A549 (cell line): ENCODE results near the gene IFNA17. TPM values are rescaled to one million over a fixed set of nuclear protein-coding genes. Genes with fewer than 3 reads are reported as not detected.

ENCODE experiments used
- ATAC-seq, 2 experiments: fragments of 200-7000 bp in 1 of 2; fragments of >200 bp in 1 of 2; cut with Nextera tagmentation in 1 of 2; cut with Tn5 transposase in 1 of 2; 3 replicates each; pipeline versions ENCODE4 v1.8.0 to v1.9.1; 2018 to 2020; ENCODE audit warnings: mild to moderate bottlenecking in 1 of 2, moderate library complexity in 1 of 2
- CTCF ChIA-PET: fragments of 300-600 bp; sonication (Branson Sonifier 250); formaldehyde crosslinking; extraction: SDS; loops from one replicate; lab custom pipeline; 2021; ENCODE audit warnings: antibody characterized with exemption, inconsistent platforms; lab: Yijun Ruan, JAX
- POLR2A ChIA-PET: fragments of 350-600 bp; formaldehyde crosslinking; extraction: SDS; loops from one replicate; lab custom pipeline; 2021; ENCODE audit warnings: antibody characterized with exemption, inconsistent platforms; lab: Yijun Ruan, JAX
- DNase-seq, 2 experiments: peaks; one replicate each; pipeline versions ENCODE4 v3.0.0 to v3.0.0-alpha.2; 2011 to 2016; ENCODE audit warnings: low read depth in 1 of 2, low spot score in 1 of 2
- FAIRE-seq: peaks from 2 replicates; lab custom pipeline; 2011; peaks lifted over from hg19 to GRCh38; lab: Jason Lieb, UNC
- H3K27ac ChIP-seq, 2 experiments: fragments of >200 bp; sonication (Bioruptor Twin); formaldehyde crosslinking; 3 replicates each; pipeline ENCODE4 v1.5.1; 2016 to 2017
- H3K4me1 ChIP-seq: fragments of >200 bp; sonication (Bioruptor Twin); formaldehyde crosslinking; 3 replicates; pipeline ENCODE4 v1.6.1; 2016
- H3K4me2 ChIP-seq: fragments of >200 bp; sonication (Bioruptor Twin); formaldehyde crosslinking; 3 replicates; pipeline ENCODE4 v1.6.1; 2016
- H3K4me3 ChIP-seq: fragments of >200 bp; sonication (Bioruptor Twin); formaldehyde crosslinking; 3 replicates; pipeline ENCODE4 v1.5.1; 2016
- H3K9me3 ChIP-seq: fragments of >200 bp; sonication (Bioruptor Twin); formaldehyde crosslinking; 3 replicates; pipeline ENCODE4 v1.6.1; 2016
- BHLHE40 ChIP-seq: IDR thresholded peaks from 2 replicates; pipeline ENCODE4 v1.6.1; 2012; ENCODE audit warnings: low read depth, low read length, inconsistent platforms
- CHD2 ChIP-seq: fragments of 150-350 bp; IDR thresholded peaks from 2 replicates; pipeline ENCODE4 v1.6.1; 2014; ENCODE audit warnings: low read length; ENCODE audit not compliant: partially characterized antibody
- CHD4 ChIP-seq: fragments of 200-600 bp; sonication (generic); IDR thresholded peaks from 2 replicates; pipeline ENCODE4 v1.6.1; 2016; ENCODE audit warnings: antibody characterized with exemption, mild to moderate bottlenecking, borderline replicate concordance
- FOSB ChIP-seq: fragments of 250-450 bp; sonication (Bioruptor Pico); IDR thresholded peaks from 2 replicates; pipeline ENCODE4 v1.5.0; 2020; ENCODE audit warnings: mild to moderate bottlenecking, moderate library complexity
- FOSL2 ChIP-seq, 2 experiments: fragments of 450-650 bp in 1 of 2; fragments of >200 bp in 1 of 2; sonication (Bioruptor Twin) in 1 of 2; formaldehyde crosslinking; IDR thresholded peaks; 2 replicates each; pipeline versions ENCODE4 v1.5.0 to v1.6.1; 2016 to 2020; ENCODE audit warnings: mild to moderate bottlenecking in 1 of 2, moderate library complexity in 1 of 2
- GATA3 ChIP-seq: IDR thresholded peaks from 2 replicates; pipeline ENCODE4 v1.6.1; 2012; ENCODE audit warnings: borderline replicate concordance
- HEYL ChIP-seq: fragments of 250-450 bp; sonication (Bioruptor Pico); IDR thresholded peaks from 2 replicates; pipeline ENCODE4 v1.8.0; 2021; ENCODE audit warnings: mild to moderate bottlenecking, moderate library complexity
- HOXB13 ChIP-seq: fragments of 250-450 bp; sonication (Bioruptor Pico); IDR thresholded peaks from 2 replicates; pipeline ENCODE4 v1.5.0; 2020; ENCODE audit warnings: low read depth, mild to moderate bottlenecking, moderate library complexity
- JUN ChIP-seq, 2 experiments: fragments of >200 bp; sonication (Bioruptor Twin); formaldehyde crosslinking; IDR thresholded peaks; 2 replicates in 1 of 2; 3 replicates in 1 of 2; pipeline ENCODE4 v1.6.1; 2016 to 2017
- KDM1A ChIP-seq: fragments of 200-600 bp; sonication (generic); IDR thresholded peaks from 2 replicates; pipeline ENCODE4 v1.6.1; 2016; ENCODE audit warnings: low read depth, mild to moderate bottlenecking
- NPAS2 ChIP-seq: fragments of 250-450 bp; sonication (Bioruptor Pico); IDR thresholded peaks from 2 replicates; pipeline ENCODE4 v1.8.0; 2022; ENCODE audit warnings: mild to moderate bottlenecking, moderate library complexity, borderline replicate concordance
- RAD21 ChIP-seq, 2 experiments: fragments of >200 bp in 1 of 2; sonication (Bioruptor Twin) in 1 of 2; formaldehyde crosslinking in 1 of 2; IDR thresholded peaks in 1 of 2; conservative IDR thresholded peaks in 1 of 2; 2 replicates in 1 of 2; 3 replicates in 1 of 2; pipeline ENCODE4 v1.6.1; 2012 to 2018; ENCODE audit warnings: inconsistent platforms in 1 of 2
- RCOR1 ChIP-seq: fragments of 150-350 bp; IDR thresholded peaks from 2 replicates; pipeline ENCODE4 v1.6.1; 2014; ENCODE audit warnings: antibody characterized with exemption, low read length, low read depth
- SMC3 ChIP-seq: fragments of >200 bp; sonication (Bioruptor Twin); formaldehyde crosslinking; IDR thresholded peaks from 3 replicates; pipeline ENCODE4 v1.6.1; 2018; ENCODE audit warnings: inconsistent platforms
- SREBF2 ChIP-seq: fragments of 450-650 bp; IDR thresholded peaks from 2 replicates; pipeline ENCODE4 v1.6.1; 2014; ENCODE audit warnings: mild to moderate bottlenecking, moderate library complexity
- ZFP36 ChIP-seq: fragments of 450-650 bp; IDR thresholded peaks from 2 replicates; pipeline ENCODE4 v1.6.1; 2014; ENCODE audit warnings: borderline replicate concordance; ENCODE audit not compliant: partially characterized antibody
- WGBS: methylation state at CpG from one replicate; pipeline ENCODE4 v1.1.6; 2017; ENCODE audit errors: missing lambda C conversion rate; 5-methylcytosine and 5-hydroxymethylcytosine counted together
- polyA minus RNA-seq: library from RNA; depleted of rRNA, polyadenylated mRNA; stranded (reverse); fragments of >200 nt; gene quantifications from 2 replicates; pipeline ENCODE4 v1.2.3, GENCODE V29; 2011; rRNA and poly(A)+ RNA removed
- polyA plus RNA-seq, 4 experiments: library from polyadenylated mRNA; depleted of rRNA in 3 of 4; stranded (reverse); fragments of >200 nt; fragmentation: RNase III in 1 of 4; extraction: RNeasy Plus Mini Kit Qiagen cat#74134 plus additional on column Dnase treatment in 1 of 4; gene quantifications; 2 replicates in 3 of 4; 3 replicates in 1 of 4; pipeline ENCODE4 v1.2.3, GENCODE V29; 2011 to 2017
- TF ChIP-seq, protein P1 (sequence below): IDR thresholded peaks from 2 replicates; pipeline ENCODE4 v1.6.1; 2012
- TF ChIP-seq, protein P2 (sequence below): fragments of >200 bp; sonication (Bioruptor Twin); formaldehyde crosslinking; IDR thresholded peaks from 3 replicates; pipeline ENCODE4 v1.6.1; 2016
- TF ChIP-seq, protein P3 (sequence below): fragments of 200-600 bp; sonication (generic); IDR thresholded peaks from 2 replicates; pipeline ENCODE4 v1.6.1; 2016; ENCODE audit warnings: antibody characterized with exemption, mild to moderate bottlenecking, moderate library complexity

Gene IFNA17
- polyA plus RNA-seq (2011; rRNA removed) (not detected in 2 replicates), polyA plus RNA-seq (2017; fragmentation: RNase III; extraction: RNeasy Plus Mini Kit Qiagen cat#74134 plus additional on column Dnase treatment) (not detected in 3 replicates), polyA minus RNA-seq (not detected in 2 replicates)
- polyA plus RNA-seq (2012; cell fraction: cytosol; rRNA removed) = not detected in 2 replicates
- not detected in 2 replicates for polyA plus RNA-seq (2012; cell fraction: nucleus; rRNA removed)

DNA sequence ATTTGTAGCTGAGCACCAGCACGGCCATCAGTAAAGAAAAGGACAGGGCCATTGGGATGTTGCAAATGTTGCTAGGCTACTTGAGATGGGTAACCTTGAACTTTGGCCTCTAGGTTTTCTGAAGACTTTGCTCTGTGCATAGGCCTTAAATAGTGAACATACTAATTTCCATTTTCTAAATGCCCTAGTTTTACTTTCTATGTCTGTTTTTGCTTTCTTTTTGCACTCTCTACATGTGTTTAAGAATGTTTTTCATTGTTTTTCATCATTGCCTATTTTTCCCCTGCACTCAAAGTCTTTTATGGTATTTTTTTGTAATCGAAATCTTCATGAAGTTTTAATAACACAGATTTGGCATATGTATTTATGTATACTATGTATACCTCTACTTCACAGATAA lies at the start of gene IFNA17:
IFNA17 (minus strand) TSS at position 101 of the 400 bp plus-strand sequence; CDS start at position 52, 49 bp downstream.
- CTCF ChIA-PET = interaction anchor here (1.1 kb wide), 1 partner anchor 168 kb away, joined by 3 read pairs; no protein-coding TSS in a partner anchor
- Histone ChIP-seq H3K4me2 (no peak within 1 kb of the TSS), H3K4me3 (no peak within 1 kb of the TSS), H3K9me3 (no peaks in the 10 kb centered on the region), H3K27ac (no peak within 1 kb of the TSS), H3K4me1 (no peaks in the 10 kb centered on the region)
- ATAC-seq (no peak), DNase-seq (no peak), FAIRE-seq (no peak)
- WGBS = 30% methylated on average over 2 of the region's 2 CpGs
- POLR2A ChIA-PET = no interaction called here
- TF ChIP-seq FOSL2 (IDR thresholded peaks at IDR 0.05) = no peak
- TF ChIP-seq FOSL2 (CRISPR knock-in tag; IDR thresholded peaks at IDR 0.05) = no peak
- TF ChIP-seq, protein P1, sequence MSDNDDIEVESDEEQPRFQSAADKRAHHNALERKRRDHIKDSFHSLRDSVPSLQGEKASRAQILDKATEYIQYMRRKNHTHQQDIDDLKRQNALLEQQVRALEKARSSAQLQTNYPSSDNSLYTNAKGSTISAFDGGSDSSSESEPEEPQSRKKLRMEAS = no peak
- TF ChIP-seq GATA3 = no peak
- TF ChIP-seq CHD2 = no peak
- TF ChIP-seq NPAS2 = no peak
- no peak for TF ChIP-seq FOSB
- TF ChIP-seq, protein P2, sequence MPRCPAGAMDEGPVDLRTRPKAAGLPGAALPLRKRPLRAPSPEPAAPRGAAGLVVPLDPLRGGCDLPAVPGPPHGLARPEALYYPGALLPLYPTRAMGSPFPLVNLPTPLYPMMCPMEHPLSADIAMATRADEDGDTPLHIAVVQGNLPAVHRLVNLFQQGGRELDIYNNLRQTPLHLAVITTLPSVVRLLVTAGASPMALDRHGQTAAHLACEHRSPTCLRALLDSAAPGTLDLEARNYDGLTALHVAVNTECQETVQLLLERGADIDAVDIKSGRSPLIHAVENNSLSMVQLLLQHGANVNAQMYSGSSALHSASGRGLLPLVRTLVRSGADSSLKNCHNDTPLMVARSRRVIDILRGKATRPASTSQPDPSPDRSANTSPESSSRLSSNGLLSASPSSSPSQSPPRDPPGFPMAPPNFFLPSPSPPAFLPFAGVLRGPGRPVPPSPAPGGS = no peak
- no peak for TF ChIP-seq RAD21 (conservative IDR thresholded peaks at IDR 0.05 in 1 of 2, IDR thresholded peaks at IDR 0.05 in 1 of 2)
- TF ChIP-seq HEYL (CRISPR knock-in tag) = no peak
- TF ChIP-seq, protein P3, sequence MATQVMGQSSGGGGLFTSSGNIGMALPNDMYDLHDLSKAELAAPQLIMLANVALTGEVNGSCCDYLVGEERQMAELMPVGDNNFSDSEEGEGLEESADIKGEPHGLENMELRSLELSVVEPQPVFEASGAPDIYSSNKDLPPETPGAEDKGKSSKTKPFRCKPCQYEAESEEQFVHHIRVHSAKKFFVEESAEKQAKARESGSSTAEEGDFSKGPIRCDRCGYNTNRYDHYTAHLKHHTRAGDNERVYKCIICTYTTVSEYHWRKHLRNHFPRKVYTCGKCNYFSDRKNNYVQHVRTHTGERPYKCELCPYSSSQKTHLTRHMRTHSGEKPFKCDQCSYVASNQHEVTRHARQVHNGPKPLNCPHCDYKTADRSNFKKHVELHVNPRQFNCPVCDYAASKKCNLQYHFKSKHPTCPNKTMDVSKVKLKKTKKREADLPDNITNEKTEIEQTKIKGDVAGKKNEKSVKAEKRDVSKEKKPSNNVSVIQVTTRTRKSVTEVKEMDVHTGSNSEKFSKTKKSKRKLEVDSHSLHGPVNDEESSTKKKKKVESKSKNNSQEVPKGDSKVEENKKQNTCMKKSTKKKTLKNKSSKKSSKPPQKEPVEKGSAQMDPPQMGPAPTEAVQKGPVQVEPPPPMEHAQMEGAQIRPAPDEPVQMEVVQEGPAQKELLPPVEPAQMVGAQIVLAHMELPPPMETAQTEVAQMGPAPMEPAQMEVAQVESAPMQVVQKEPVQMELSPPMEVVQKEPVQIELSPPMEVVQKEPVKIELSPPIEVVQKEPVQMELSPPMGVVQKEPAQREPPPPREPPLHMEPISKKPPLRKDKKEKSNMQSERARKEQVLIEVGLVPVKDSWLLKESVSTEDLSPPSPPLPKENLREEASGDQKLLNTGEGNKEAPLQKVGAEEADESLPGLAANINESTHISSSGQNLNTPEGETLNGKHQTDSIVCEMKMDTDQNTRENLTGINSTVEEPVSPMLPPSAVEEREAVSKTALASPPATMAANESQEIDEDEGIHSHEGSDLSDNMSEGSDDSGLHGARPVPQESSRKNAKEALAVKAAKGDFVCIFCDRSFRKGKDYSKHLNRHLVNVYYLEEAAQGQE = no peak
- TF ChIP-seq HOXB13 (CRISPR knock-in tag) = no peak
- TF ChIP-seq ZFP36 = no peak
- TF ChIP-seq BHLHE40 = no peak
- no peak for TF ChIP-seq KDM1A
- no peak for TF ChIP-seq SMC3
- TF ChIP-seq RCOR1 = no peak
- no peak for TF ChIP-seq JUN (IDR thresholded peaks at IDR 0.05)
- no peak for TF ChIP-seq CHD4
- no peak for TF ChIP-seq SREBF2
- TF ChIP-seq, all 56 proteins: peak for 0

DNA sequence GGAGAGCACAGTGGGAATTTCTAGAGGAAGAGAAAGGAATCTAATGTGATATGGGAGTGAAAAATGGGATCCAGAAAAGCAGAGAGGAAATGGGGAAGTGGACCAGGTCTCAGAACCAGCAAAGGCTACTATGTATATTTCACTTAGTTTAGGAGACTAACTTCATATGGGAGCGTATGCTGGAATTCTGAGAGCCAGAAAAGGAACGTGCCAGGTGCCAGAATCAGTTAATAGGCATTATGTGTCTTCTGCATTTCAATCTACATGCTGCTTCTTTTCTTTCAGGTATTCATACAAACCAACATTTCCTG lies 40.3 kb upstream of the IFNA17 start:
- Histone ChIP-seq H3K4me2 (no peak overlapping the region), H3K9me3 (no peaks in the 10 kb centered on the region; the same call in 2 of the 3 replicates), H3K4me1 (no peaks in the 10 kb centered on the region), H3K4me3 (no peak overlapping the region), H3K27ac (no peak overlapping the region)
- no peak for DNase-seq
- WGBS = 8% methylated on average over 2 of the region's 2 CpGs
- ChIA-PET CTCF (no interaction called here), POLR2A (no interaction called here)
- FAIRE-seq = no peak
- TF ChIP-seq CHD4 = no peak
- no peak; a peak in 1 of 6 replicates for ATAC-seq
